SIG-M5 (cell line): ENCODE measurements around the gene SGSH.
"Not testable (repeated sequence)": the region's sequence is repeated elsewhere in the genome, so short reads cannot be mapped to it uniquely, and the experiment has no call there.

Experiments
- DNase-seq: peaks from one replicate; lab custom pipeline; 2025; lab: John Stamatoyannopoulos, UW

Gene SGSH

GRCh38 chr17:80253631-80254395 is 33.7 kb upstream of the SGSH start:
- no peak for DNase-seq

- no peak for DNase-seq
Measured at GRCh38 chr17:80252871-80253270, 32.7 kb upstream of the SGSH start.

GRCh38 chr17:80251966-80252365 is 31.8 kb upstream of the SGSH start:
- DNase-seq, result no peak

GRCh38 chr17:80248894-80249710 is 29.0 kb upstream of the SGSH start:
- no peak for DNase-seq

- DNase-seq, result no peak
Measured at GRCh38 chr17:80248001-80248893, 28.1 kb upstream of the SGSH start.

DNA sequence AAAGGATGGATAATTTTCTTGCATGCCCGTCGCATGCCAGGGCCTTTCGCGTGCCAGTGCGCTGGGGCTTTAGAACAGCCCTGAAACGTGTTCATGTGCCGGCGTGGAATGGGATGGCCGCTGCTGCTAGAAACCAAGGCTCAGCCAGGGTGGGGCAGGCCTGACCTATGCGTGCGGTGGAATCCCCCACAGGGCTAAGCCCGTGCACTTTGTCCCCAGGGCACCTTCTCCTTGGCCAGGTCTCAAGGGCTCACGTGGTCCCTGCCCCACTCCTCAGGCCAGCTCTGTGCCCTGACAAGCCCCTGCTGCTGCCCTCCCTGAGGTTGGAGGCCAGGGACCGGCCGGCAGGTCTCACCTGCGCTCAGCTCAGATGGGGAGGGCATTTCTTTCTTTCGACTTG is 27.4 kb upstream of the SGSH start:
- no peak for DNase-seq

GRCh38 chr17:80246726-80247125 is 26.6 kb upstream of the SGSH start:
- DNase-seq, result no peak

- DNase-seq, result no peak
Measured at GRCh38 chr17:80246266-80246681, 26.1 kb upstream of the SGSH start.

DNA sequence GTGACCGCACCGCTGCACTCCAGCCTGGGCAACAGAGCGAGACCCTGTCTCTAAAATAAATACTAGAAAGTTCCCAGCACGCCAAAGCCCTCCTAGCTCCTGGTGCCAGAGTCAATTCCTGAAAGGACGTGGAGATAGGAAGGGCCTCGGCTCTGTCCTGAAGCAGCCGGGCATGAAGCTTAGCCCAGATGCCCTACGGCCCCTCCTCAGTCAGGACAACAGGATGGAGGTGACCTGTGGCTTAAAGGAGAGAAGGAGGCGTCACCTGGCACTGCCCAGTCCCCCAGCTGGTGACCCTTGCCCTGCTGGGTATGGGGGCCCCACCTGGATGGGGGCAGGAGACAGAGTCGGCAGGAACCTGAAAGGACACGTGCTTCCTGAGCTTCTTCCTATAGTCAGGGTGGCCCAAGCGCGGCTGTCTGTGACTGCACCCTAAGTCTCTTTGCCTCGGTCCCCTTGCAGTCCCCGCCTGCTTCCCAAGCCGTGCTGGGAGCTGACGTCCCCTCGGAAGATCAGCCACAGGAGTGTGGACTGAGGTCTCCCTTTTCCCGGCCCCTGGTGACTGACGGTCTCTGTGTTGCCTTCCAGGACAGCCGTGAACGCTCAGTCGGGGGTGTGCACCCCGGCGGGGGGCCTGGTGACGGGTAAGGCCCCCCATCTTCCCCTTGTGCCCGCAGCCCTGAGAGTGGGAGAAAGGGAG is 25.6 kb upstream of the SGSH start:
- no peak for DNase-seq

GRCh38 chr17:80244871-80245509 is 24.9 kb upstream of the SGSH start:
- no peak for DNase-seq

GRCh38 chr17:80244448-80244847 is 24.3 kb upstream of the SGSH start:
- not testable (repeated sequence) for DNase-seq

DNA sequence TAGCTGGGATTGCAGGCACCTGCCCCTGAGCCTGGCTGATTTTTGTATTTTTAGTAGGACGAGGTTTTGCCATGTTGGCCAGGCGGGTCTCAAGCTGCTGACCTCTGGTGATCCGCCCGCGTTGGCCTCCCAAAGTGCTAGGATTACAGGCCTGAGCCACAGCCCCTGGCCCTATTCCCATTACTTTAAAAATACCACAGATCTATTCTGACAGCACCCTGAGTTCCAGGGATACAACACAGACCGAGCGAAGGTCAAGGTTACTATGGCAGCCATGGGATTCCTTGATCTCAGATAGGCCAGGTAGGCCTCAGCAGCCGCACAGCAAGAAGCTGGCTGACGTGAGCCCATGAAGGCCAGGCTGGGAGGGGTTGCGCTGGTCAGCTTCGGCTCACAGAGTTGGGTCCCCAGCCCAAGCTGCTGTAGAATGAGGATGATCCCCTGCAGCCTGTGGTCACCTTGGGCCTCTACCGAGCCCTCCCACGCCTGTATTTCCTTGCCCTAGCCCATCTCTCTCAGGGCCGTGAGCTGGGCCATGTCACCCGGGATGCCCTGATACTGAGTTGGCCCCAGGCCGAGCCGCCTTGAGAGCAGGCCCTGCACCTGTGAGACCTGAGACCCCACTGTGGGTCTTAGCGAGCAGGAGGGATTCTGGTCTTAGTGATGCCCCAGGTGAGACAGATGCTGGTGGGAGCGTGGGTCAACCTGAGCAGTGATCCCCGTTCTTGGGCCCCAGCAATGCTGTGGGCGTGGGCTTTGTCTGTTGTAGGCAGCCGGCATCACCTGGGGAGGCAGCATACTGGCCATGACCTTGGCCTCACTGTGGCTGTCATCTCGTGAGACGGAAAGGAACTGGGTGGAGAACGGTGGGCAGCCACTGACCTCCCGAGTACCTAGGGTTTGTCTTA is 23.6 kb upstream of the SGSH start:
- no peak for DNase-seq

GRCh38 chr17:80242505-80242904 is 22.4 kb upstream of the SGSH start:
- DNase-seq, result no peak

DNA sequence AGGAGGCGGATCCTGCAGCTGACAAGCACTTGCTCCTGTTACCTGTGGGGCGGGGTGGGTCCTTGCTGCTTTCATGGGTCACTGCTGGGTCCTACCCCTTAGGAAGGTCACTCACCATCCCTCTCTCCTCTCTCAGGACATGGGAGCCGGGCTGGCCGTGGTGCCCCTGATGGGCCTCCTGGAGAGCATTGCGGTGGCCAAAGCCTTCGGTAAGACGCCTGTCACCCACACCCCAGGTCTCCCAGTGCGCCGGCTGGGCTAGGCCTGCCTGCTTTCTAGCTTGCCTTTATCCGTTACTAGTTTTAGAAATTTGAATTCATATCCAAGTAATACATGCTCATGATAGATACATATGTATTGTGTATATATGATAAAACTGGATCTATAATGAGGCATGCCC is 17.3 kb upstream of the SGSH start:
- no peak for DNase-seq

DNA sequence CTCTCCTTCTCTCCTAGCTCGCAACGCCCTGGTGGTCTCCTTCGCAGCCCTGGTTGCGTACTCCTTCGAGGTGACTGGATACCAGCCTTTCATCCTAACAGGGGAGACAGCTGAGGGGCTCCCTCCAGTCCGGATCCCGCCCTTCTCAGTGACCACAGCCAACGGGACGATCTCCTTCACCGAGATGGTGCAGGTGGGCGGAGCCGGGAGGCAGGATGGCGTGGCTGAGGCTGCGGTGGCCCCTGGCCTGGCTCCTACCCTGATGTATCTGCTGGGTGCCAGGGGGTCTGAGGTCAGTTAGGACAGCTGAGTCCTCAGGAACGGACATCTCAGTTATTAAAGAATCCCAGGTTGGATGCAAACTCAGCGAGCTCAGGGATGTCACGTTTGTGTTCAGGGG is 16.8 kb upstream of the SGSH start:
- no peak for DNase-seq

- DNase-seq, result no peak
Measured at GRCh38 chr17:80233202-80233601, 13.1 kb upstream of the SGSH start.

DNA sequence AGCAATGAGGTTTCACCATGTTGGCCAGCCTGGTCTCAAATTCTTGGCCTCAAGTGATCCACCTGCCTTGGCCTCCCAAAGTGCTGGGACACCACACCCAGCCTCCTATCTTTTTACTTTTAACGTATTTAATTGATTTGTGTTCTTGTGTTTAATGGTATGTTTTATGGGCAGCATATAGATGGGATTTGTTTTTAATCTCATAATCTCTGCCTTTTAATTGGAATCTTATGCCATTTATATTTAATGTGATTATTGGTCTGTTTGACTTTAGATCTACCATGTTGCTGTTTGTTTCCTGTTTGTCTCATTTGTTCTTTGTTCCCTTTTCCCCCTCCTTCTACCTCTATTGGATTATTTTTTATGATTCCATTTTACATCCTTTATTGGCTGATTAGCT is 12.3 kb upstream of the SGSH start:
- DNase-seq, result no peak

GRCh38 chr17:80229011-80229410 is 8.9 kb upstream of the SGSH start:
- no peak for DNase-seq

DNA sequence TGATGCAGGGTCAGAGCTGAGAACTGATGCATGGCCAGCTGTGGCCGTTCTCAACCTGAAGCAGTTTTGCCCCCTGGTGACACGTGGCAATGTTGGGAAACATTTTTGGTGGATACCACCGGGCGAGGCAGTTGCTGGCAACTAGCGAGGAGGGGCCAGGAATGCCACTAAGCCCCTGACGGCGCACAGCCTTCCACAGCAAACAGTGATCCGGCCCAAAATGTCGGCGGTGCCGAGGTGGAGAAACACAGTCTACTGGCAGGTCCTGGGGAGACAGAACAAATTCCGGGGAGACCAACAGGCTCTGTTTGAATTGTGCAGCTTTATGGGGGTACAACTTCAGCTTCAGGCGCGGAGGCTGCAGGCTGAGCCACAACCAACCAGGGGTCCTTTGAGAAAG is 8.3 kb upstream of the SGSH start:
- DNase-seq, result no peak

DNA sequence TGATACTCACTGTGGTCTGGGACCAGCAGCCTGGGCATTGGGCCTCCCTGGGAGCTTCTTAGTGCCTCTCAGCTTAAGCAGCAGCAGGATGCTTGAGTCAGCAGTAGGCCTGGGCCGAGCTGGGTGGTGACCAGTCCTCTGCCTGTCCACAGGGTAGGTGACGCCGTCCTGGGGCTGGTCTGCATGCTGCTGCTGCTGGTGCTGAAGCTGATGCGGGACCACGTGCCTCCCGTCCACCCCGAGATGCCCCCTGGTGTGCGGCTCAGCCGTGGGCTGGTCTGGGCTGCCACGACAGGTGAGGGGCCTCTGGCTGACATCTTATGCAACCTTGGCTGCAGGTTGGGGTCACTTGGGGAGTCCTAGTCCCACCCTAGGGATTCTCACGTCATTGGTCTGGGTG is 7.5 kb upstream of the SGSH start:
- no peak for DNase-seq
